Epidermal melanocyte (primary cell): ENCODE results near the gene CARMIL3.

Experiments used
- DNase-seq: peaks from one replicate; pipeline ENCODE4 v3.0.0; 2011; ENCODE audit warnings: low spot score; ENCODE audit not compliant: insufficient read length

Gene CARMIL3

GRCh38 chr14:24062216-24062980 is 10.6 kb downstream of the CARMIL3 start:
- DNase-seq, result peak; percentile 5

- DNase-seq, result no peak
Measured at GRCh38 chr14:24063263-24063836, 11.5 kb downstream of the CARMIL3 start.

GRCh38 chr14:24064091-24064795 is 12.4 kb downstream of the CARMIL3 start:
- DNase-seq, result peak; percentile 6

GRCh38 chr14:24064856-24065255 is 13.0 kb downstream of the CARMIL3 start:
- peak; percentile 3 for DNase-seq

- peak; percentile 4 for DNase-seq
Measured at GRCh38 chr14:24065408-24065807, 13.6 kb downstream of the CARMIL3 start.

GRCh38 chr14:24066496-24067132 is 14.8 kb downstream of the CARMIL3 start:
- DNase-seq, result no peak

- no peak for DNase-seq
Measured at GRCh38 chr14:24067133-24068082, 15.6 kb downstream of the CARMIL3 start.

GRCh38 chr14:24068711-24069410 is 17.1 kb downstream of the CARMIL3 start:
- DNase-seq, result no peak

- no peak for DNase-seq
Measured at GRCh38 chr14:24069411-24069735, 17.6 kb downstream of the CARMIL3 start.

GRCh38 chr14:24070285-24071143 is 18.7 kb downstream of the CARMIL3 start:
- DNase-seq, result no peak

GRCh38 chr14:24071144-24071697 is 19.4 kb downstream of the CARMIL3 start, which contains the start of gene CPNE6:
TSS of gene CPNE6 (plus strand) at chr14:24071562. CDS start at chr14:24072937, 1,375 bp downstream.
- no peak for DNase-seq

- DNase-seq, result no peak
Measured at GRCh38 chr14:24071836-24072430, 20.1 kb downstream of the CARMIL3 start.

- no peak for DNase-seq
Measured at GRCh38 chr14:24072436-24072835, 20.6 kb downstream of the CARMIL3 start.

GRCh38 chr14:24072881-24073877 is 21.4 kb downstream of the CARMIL3 start:
- no peak for DNase-seq

- DNase-seq, result no peak
Measured at GRCh38 chr14:24074625-24075484, 23.0 kb downstream of the CARMIL3 start.
